ENCODE results near the gene XAGE1B. TPM values are rescaled to one million over a fixed set of nuclear protein-coding genes. Genes with fewer than 3 reads are reported as not detected.
"Not testable (repeated sequence)": the region's sequence is repeated elsewhere in the genome, so short reads cannot be mapped to it uniquely, and the experiment has no call there.

XAGE1B gene
- total RNA-seq, 1 experiment from 2014 or later = not detected

- not testable (repeated sequence) for H3K4me2 ChIP-seq (ENCODE audit: insufficient read depth, insufficient read length, low read length); H2BK120ac ChIP-seq (ENCODE audit: low read depth, low read length, poor library complexity, severe bottlenecking); H2BK5ac ChIP-seq (ENCODE audit: insufficient read length, low read length); DNase-seq; H3K36me3 Mint-ChIP-seq (ENCODE audit: insufficient read depth in 1 of 3, low read depth in 3 of 3); H3K56ac ChIP-seq (ENCODE audit: insufficient read length, low read depth, low read length); H3K27ac ChIP-seq (ENCODE audit: insufficient read length, low read depth, low read length); H4K8ac ChIP-seq (replicated peaks; ENCODE audit: insufficient read length, low read depth, low read length); H3K9me3 Mint-ChIP-seq; H2BK20ac ChIP-seq (ENCODE audit: low read depth, low read length, poor library complexity, severe bottlenecking); H4K20me1 ChIP-seq (ENCODE audit: control insufficient read depth, insufficient read depth, insufficient read length); H3K4ac ChIP-seq (ENCODE audit: low read depth, low read length); H2BK15ac ChIP-seq (ENCODE audit: low read depth, low read length); H3K9ac ChIP-seq (ENCODE audit: extremely low read depth, insufficient read length, low read length); H3K79me2 ChIP-seq (ENCODE audit: insufficient read depth, low read length); H4K91ac ChIP-seq (ENCODE audit: insufficient read length, low read depth, low read length); H3K23ac ChIP-seq (ENCODE audit: insufficient read length, low read depth, low read length); H3T11ph ChIP-seq (ENCODE audit: low read length); H3K27me3 Mint-ChIP-seq (ENCODE audit: low read depth); H3K27ac Mint-ChIP-seq; H3K79me1 ChIP-seq (ENCODE audit: insufficient read depth, low read depth, low read length, poor library complexity, severe bottlenecking); H3K9me3 ChIP-seq (ENCODE audit: control insufficient read depth, low read depth, low read length); H3K4me1 Mint-ChIP-seq; H3K18ac ChIP-seq (ENCODE audit: insufficient read length, low read depth, low read length); H2AK5ac ChIP-seq (ENCODE audit: insufficient read length, low read length); H3K4me3 Mint-ChIP-seq; H3K14ac ChIP-seq (ENCODE audit: insufficient read depth, low read length); H4K5ac ChIP-seq (ENCODE audit: insufficient read length, low read depth, low read length); H3K4me1 ChIP-seq (ENCODE audit: insufficient read depth, low read length); H3K27me3 ChIP-seq (ENCODE audit: insufficient read depth, low read length); H2BK12ac ChIP-seq (ENCODE audit: insufficient read length, low read depth, low read length); H2AFZ ChIP-seq (ENCODE audit: low read length); H3K23me2 ChIP-seq (ENCODE audit: insufficient read length, low read depth, low read length, poor library complexity, severe bottlenecking)
- WGBS (ENCODE audit: extremely low coverage, insufficient read length, low lambda C conversion rate) = no CpG with 5 or more reads among the region's 5 CpGs
Measured at GRCh38 chrX:52496419-52496772, 20.5 kb downstream of the XAGE1B start.

GRCh38 chrX:52495545-52496418 is 21.1 kb downstream of the XAGE1B start, which contains the start of gene XAGE1A:
Gene XAGE1A (plus strand): TSS chrX:52495808. CDS start chrX:52497362, 1,554 bp downstream.
- H4K5ac ChIP-seq (ENCODE audit: insufficient read length, low read depth, low read length); H3K27me3 ChIP-seq (ENCODE audit: insufficient read depth, low read length); H4K91ac ChIP-seq (ENCODE audit: insufficient read length, low read depth, low read length); H3K4me3 Mint-ChIP-seq; H3K4me2 ChIP-seq (ENCODE audit: insufficient read depth, insufficient read length, low read length); H3K79me2 ChIP-seq (ENCODE audit: insufficient read depth, low read length); H3K23ac ChIP-seq (ENCODE audit: insufficient read length, low read depth, low read length); H3K4me1 Mint-ChIP-seq; H4K8ac ChIP-seq (replicated peaks; ENCODE audit: insufficient read length, low read depth, low read length); H3T11ph ChIP-seq (ENCODE audit: low read length); H3K9me3 ChIP-seq (ENCODE audit: control insufficient read depth, low read depth, low read length); H3K56ac ChIP-seq (ENCODE audit: insufficient read length, low read depth, low read length); H3K4me1 ChIP-seq (ENCODE audit: insufficient read depth, low read length); H3K9me3 Mint-ChIP-seq; H3K27me3 Mint-ChIP-seq (ENCODE audit: low read depth); H3K27ac ChIP-seq (ENCODE audit: insufficient read length, low read depth, low read length); H2BK20ac ChIP-seq (ENCODE audit: low read depth, low read length, poor library complexity, severe bottlenecking); H2AK5ac ChIP-seq (ENCODE audit: insufficient read length, low read length); H3K9ac ChIP-seq (ENCODE audit: extremely low read depth, insufficient read length, low read length); H3K14ac ChIP-seq (ENCODE audit: insufficient read depth, low read length); H2BK5ac ChIP-seq (ENCODE audit: insufficient read length, low read length); H4K20me1 ChIP-seq (ENCODE audit: control insufficient read depth, insufficient read depth, insufficient read length); H2AFZ ChIP-seq (ENCODE audit: low read length); H2BK12ac ChIP-seq (ENCODE audit: insufficient read length, low read depth, low read length); H3K27ac Mint-ChIP-seq; H3K36me3 Mint-ChIP-seq (ENCODE audit: insufficient read depth in 1 of 3, low read depth in 3 of 3); H2BK15ac ChIP-seq (ENCODE audit: low read depth, low read length); H3K23me2 ChIP-seq (ENCODE audit: insufficient read length, low read depth, low read length, poor library complexity, severe bottlenecking); H3K18ac ChIP-seq (ENCODE audit: insufficient read length, low read depth, low read length); H2BK120ac ChIP-seq (ENCODE audit: low read depth, low read length, poor library complexity, severe bottlenecking); H3K4ac ChIP-seq (ENCODE audit: low read depth, low read length); H3K79me1 ChIP-seq (ENCODE audit: insufficient read depth, low read depth, low read length, poor library complexity, severe bottlenecking); DNase-seq: not testable (repeated sequence)
- no CpG with 5 or more reads among the region's 41 CpGs for WGBS (ENCODE audit: extremely low coverage, insufficient read length, low lambda C conversion rate)
